Smooth muscle cell (in vitro differentiated cells): ENCODE measurements around the gene TRIM56. TPM values are rescaled to one million over a fixed set of nuclear protein-coding genes. Genes with fewer than 3 reads are reported as not detected.

ENCODE experiments used
- DNase-seq: peaks from one replicate; lab custom pipeline; 2025; ENCODE audit not compliant: unreplicated experiment; lab: John Stamatoyannopoulos, UW
- H2AFZ ChIP-seq: fragments of 200-600 bp; sonication (generic); 2 replicates; pipeline ENCODE4 v1.6.0; 2016; ENCODE audit warnings: antibody characterized with exemption, low read depth, mild to moderate bottlenecking
- H3F3A ChIP-seq: fragments of 200-600 bp; sonication (generic); 2 replicates; pipeline ENCODE4 v1.6.0; 2017; ENCODE audit warnings: antibody characterized with exemption, low read depth
- H3K27ac ChIP-seq: fragments of 200-600 bp; sonication (generic); 2 replicates; pipeline ENCODE4 v1.5.1; 2016; ENCODE audit warnings: low read depth, mild to moderate bottlenecking
- H3K27me3 ChIP-seq: fragments of 200-600 bp; sonication (generic); 2 replicates; pipeline ENCODE4 v1.6.1; 2016; ENCODE audit warnings: low read depth, mild to moderate bottlenecking
- H3K36me3 ChIP-seq: fragments of 200-600 bp; sonication (generic); 2 replicates; pipeline ENCODE4 v1.5.1; 2016; ENCODE audit warnings: low read depth
- H3K4me1 ChIP-seq: fragments of 200-600 bp; sonication (generic); 2 replicates; pipeline ENCODE4 v1.5.1; 2016; ENCODE audit warnings: low read depth
- H3K4me2 ChIP-seq: fragments of 200-600 bp; sonication (generic); 2 replicates; pipeline ENCODE4 v1.6.0; 2016; ENCODE audit warnings: mild to moderate bottlenecking
- H3K4me3 ChIP-seq: fragments of 200-600 bp; sonication (generic); 2 replicates; pipeline ENCODE4 v1.5.1; 2016; ENCODE audit warnings: mild to moderate bottlenecking
- H3K79me2 ChIP-seq: fragments of 200-600 bp; sonication (generic); 2 replicates; pipeline ENCODE4 v1.6.0; 2016; ENCODE audit warnings: low read depth, mild to moderate bottlenecking
- H3K9ac ChIP-seq: fragments of 200-600 bp; sonication (generic); 2 replicates; pipeline ENCODE4 v1.6.0; 2016; ENCODE audit warnings: low read depth
- H3K9me3 ChIP-seq: fragments of 200-600 bp; sonication (generic); replicated peaks from 2 replicates; pipeline ENCODE4 v1.5.1; 2016; ENCODE audit warnings: low read depth
- H4K20me1 ChIP-seq: fragments of 200-600 bp; sonication (generic); 2 replicates; pipeline ENCODE4 v1.6.0; 2016; ENCODE audit warnings: low read depth
- WGBS: methylation state at CpG from one replicate; pipeline ENCODE4 v1.1.7; 2016; ENCODE audit warnings: low lambda C conversion rate; 5-methylcytosine and 5-hydroxymethylcytosine counted together
- polyA plus RNA-seq: library from polyadenylated mRNA; unstranded; fragments of >200 nt; fragmentation: Nextera tagmentation; extraction: Ambion mirVana; gene quantifications from 2 replicates; pipeline ENCODE4 v1.2.1, GENCODE V29; 2016
- total RNA-seq: library from RNA; depleted of rRNA; stranded (reverse); fragments of >200 nt; gene quantifications from 2 replicates; pipeline ENCODE4 v1.2.3, GENCODE V29; 2014
- TF ChIP-seq, protein P1 (sequence below): fragments of 200-600 bp; sonication (generic); IDR thresholded peaks from 2 replicates; pipeline ENCODE4 v1.5.1; 2017; ENCODE audit warnings: borderline replicate concordance, mild to moderate bottlenecking, antibody characterized with exemption; ENCODE audit not compliant: insufficient read depth, poor library complexity, severe bottlenecking

The TRIM56 gene
- total and polyA plus RNA-seq, 2 experiments from 2014 or later = 2.5 to 11.2 TPM

DNA sequence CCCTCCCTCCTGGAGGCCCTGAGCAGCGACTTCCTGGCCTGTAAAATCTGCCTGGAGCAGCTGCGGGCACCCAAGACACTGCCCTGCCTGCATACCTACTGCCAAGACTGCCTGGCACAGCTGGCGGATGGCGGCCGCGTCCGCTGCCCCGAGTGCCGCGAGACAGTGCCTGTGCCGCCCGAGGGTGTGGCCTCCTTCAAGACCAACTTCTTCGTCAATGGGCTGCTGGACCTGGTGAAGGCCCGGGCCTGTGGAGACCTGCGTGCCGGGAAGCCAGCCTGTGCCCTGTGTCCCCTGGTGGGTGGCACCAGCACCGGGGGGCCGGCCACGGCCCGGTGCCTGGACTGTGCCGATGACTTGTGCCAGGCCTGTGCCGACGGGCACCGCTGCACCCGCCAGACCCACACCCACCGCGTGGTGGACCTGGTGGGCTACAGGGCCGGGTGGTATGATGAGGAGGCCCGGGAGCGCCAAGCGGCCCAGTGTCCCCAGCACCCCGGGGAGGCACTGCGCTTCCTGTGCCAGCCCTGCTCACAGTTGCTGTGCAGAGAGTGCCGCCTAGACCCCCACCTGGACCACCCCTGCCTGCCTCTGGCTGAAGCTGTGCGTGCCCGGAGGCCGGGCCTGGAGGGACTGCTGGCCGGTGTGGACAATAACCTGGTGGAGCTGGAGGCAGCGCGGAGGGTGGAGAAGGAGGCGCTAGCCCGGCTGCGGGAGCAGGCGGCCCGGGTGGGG lies 2.2 kb downstream of the TRIM56 start:
- no peak for DNase-seq
- H3K4me1 ChIP-seq = no peaks in the 10 kb centered on the region
- no peaks in the 10 kb centered on the region for H4K20me1 ChIP-seq
- no peaks in the 10 kb centered on the region for H3K27me3 ChIP-seq
- H3K4me3 ChIP-seq = no peak overlapping the region
- TF ChIP-seq, protein P1, sequence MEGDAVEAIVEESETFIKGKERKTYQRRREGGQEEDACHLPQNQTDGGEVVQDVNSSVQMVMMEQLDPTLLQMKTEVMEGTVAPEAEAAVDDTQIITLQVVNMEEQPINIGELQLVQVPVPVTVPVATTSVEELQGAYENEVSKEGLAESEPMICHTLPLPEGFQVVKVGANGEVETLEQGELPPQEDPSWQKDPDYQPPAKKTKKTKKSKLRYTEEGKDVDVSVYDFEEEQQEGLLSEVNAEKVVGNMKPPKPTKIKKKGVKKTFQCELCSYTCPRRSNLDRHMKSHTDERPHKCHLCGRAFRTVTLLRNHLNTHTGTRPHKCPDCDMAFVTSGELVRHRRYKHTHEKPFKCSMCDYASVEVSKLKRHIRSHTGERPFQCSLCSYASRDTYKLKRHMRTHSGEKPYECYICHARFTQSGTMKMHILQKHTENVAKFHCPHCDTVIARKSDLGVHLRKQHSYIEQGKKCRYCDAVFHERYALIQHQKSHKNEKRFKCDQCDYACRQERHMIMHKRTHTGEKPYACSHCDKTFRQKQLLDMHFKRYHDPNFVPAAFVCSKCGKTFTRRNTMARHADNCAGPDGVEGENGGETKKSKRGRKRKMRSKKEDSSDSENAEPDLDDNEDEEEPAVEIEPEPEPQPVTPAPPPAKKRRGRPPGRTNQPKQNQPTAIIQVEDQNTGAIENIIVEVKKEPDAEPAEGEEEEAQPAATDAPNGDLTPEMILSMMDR = no peak
- no peak overlapping the region for H3K27ac ChIP-seq
- no peak overlapping the region for H2AFZ ChIP-seq
- no peaks in the 10 kb centered on the region for H3K9me3 ChIP-seq
- 98% methylated on average over 45 of the region's 45 CpGs for WGBS
- no peaks in the 10 kb centered on the region for H3K36me3 ChIP-seq
- no peak overlapping the region for H3K9ac ChIP-seq
- no peaks in the 10 kb centered on the region for H3F3A ChIP-seq
- no peak overlapping the region for H3K4me2 ChIP-seq
- H3K79me2 ChIP-seq = peaks cover 20% of the 10 kb centered on the region

DNA sequence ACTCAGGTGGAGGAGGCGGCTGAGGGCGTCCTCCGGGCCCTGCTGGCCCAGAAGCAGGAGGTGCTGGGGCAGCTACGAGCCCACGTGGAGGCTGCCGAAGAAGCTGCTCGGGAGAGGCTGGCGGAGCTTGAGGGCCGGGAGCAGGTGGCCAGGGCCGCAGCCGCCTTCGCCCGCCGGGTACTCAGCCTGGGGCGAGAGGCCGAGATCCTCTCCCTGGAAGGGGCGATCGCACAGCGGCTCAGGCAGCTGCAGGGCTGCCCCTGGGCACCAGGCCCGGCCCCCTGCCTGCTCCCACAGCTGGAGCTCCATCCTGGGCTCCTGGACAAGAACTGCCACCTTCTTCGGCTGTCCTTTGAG lies 2.8 kb downstream of the TRIM56 start:
- H3K27me3 ChIP-seq = no peaks in the 10 kb centered on the region
- no peaks in the 10 kb centered on the region for H3K36me3 ChIP-seq
- over 99% methylated on average over 20 of the region's 21 CpGs for WGBS
- no peaks in the 10 kb centered on the region for H3F3A ChIP-seq
- H3K79me2 ChIP-seq = peaks cover 20% of the 10 kb centered on the region
- no peak for DNase-seq
- no peak overlapping the region for H3K27ac ChIP-seq
- H3K4me3 ChIP-seq = no peak overlapping the region
- TF ChIP-seq, protein P1 = no peak
- no peak overlapping the region for H2AFZ ChIP-seq
- no peak overlapping the region for H3K9ac ChIP-seq
- H3K9me3 ChIP-seq = no peaks in the 10 kb centered on the region
- H3K4me2 ChIP-seq = no peak overlapping the region
- H4K20me1 ChIP-seq = no peaks in the 10 kb centered on the region
- no peaks in the 10 kb centered on the region for H3K4me1 ChIP-seq

DNA sequence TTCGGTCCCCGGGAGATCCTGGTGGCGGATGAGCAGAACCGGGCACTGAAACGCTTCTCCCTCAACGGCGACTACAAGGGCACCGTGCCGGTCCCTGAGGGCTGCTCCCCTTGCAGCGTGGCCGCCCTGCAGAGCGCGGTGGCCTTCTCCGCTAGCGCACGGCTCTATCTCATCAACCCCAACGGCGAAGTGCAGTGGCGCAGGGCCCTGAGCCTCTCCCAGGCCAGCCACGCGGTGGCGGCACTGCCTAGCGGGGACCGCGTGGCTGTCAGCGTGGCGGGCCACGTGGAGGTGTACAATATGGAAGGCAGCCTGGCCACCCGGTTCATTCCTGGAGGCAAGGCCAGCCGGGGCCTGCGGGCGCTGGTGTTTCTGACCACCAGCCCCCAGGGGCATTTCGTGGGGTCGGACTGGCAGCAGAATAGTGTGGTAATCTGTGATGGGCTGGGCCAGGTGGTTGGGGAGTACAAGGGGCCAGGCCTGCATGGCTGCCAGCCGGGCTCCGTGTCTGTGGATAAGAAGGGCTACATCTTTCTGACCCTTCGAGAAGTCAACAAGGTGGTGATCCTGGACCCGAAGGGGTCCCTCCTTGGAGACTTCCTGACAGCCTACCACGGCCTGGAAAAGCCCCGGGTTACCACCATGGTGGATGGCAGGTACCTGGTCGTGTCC lies 3.7 kb downstream of the TRIM56 start:
- Histone ChIP-seq H3K27me3 (no peaks in the 10 kb centered on the region), H3K4me1 (peaks cover 9% of the 10 kb centered on the region), H3K4me3 (no peak overlapping the region), H2AFZ (no peak overlapping the region), H3K9me3 (no peaks in the 10 kb centered on the region), H3K9ac (no peak overlapping the region), H3K36me3 (no peaks in the 10 kb centered on the region), H4K20me1 (no peaks in the 10 kb centered on the region), H3K79me2 (peaks cover 20% of the 10 kb centered on the region), H3K4me2 (no peak overlapping the region), H3K27ac (no peak overlapping the region), H3F3A (peaks cover 5% of the 10 kb centered on the region)
- DNase-seq = no peak
- WGBS = 98% methylated on average over 41 of the region's 41 CpGs
- TF ChIP-seq, protein P1 = no peak
